HUES6 (cell line): ENCODE results near the gene PRMT9.

ENCODE experiments used
- H3K27ac ChIP-seq: 2 replicates; pipeline ENCODE4 v1.7.0; 2013; ENCODE audit warnings: low read depth, mild to moderate bottlenecking, low read length, inconsistent platforms
- H3K27me3 ChIP-seq: 2 replicates; pipeline ENCODE4 v1.6.1; 2013; ENCODE audit warnings: low read length; ENCODE audit not compliant: control insufficient read depth, insufficient read depth
- H3K36me3 ChIP-seq: 2 replicates; pipeline ENCODE4 v1.6.1; 2013; ENCODE audit warnings: low read length; ENCODE audit not compliant: control insufficient read depth, insufficient read depth
- H3K4me1 ChIP-seq: 2 replicates; pipeline ENCODE4 v1.6.1; 2013; ENCODE audit warnings: low read length; ENCODE audit not compliant: control insufficient read depth, insufficient read depth
- H3K4me3 ChIP-seq: 2 replicates; pipeline ENCODE4 v1.5.1; 2013; ENCODE audit warnings: low read depth, low read length
- H3K9ac ChIP-seq: one replicate; pipeline ENCODE4 v1.6.1; 2013; ENCODE audit warnings: mild to moderate bottlenecking, low read length
- H3K9me3 ChIP-seq: 2 replicates; pipeline ENCODE4 v1.6.1; 2013; ENCODE audit warnings: low read depth, low read length; ENCODE audit not compliant: control insufficient read depth, insufficient read depth

The PRMT9 gene

GRCh38 chr4:147678796-147679549, 5.0 kb downstream of the PRMT9 start:
- H3K9me3 ChIP-seq: no peaks in the 10 kb centered on the region
- no peak overlapping the region for H3K9ac ChIP-seq
- no peaks in the 10 kb centered on the region for H3K27me3 ChIP-seq
- peaks cover 9% of the 10 kb centered on the region for H3K36me3 ChIP-seq
- no peak overlapping the region for H3K4me3 ChIP-seq
- H3K27ac ChIP-seq: no peak overlapping the region
- H3K4me1 ChIP-seq: peaks cover 6% of the 10 kb centered on the region; the same call in 1 of the 2 replicates

DNA sequence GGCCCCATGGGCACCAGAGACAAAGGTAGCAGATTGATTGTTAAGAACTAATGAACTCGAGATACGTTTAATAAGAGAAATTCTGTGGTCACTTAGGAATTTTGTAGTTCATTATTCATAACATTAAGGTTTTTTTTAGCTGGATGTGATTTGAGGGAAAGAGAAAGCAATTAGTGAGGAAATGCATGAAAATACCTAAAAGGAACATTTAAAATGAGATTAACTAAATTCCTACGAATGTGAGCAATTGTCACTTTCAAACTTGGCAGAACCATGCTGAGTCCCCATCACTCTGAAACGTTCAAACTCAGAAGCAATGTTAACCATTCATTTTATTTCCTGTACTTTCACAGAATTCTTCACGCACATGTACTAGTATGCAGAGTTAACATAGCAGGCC, 5.9 kb downstream of the PRMT9 start:
- H3K27ac ChIP-seq: no peak overlapping the region
- H3K9me3 ChIP-seq: no peaks in the 10 kb centered on the region
- H3K4me1 ChIP-seq: peaks cover 6% of the 10 kb centered on the region; the same call in 1 of the 2 replicates
- no peak overlapping the region for H3K4me3 ChIP-seq
- H3K27me3 ChIP-seq: no peaks in the 10 kb centered on the region
- H3K36me3 ChIP-seq: peaks cover 9% of the 10 kb centered on the region
- no peak overlapping the region for H3K9ac ChIP-seq

- peaks cover 18% of the 10 kb centered on the region for H3K36me3 ChIP-seq
- no peak overlapping the region for H3K27ac ChIP-seq
- no peak overlapping the region for H3K4me3 ChIP-seq
- no peaks in the 10 kb centered on the region for H3K4me1 ChIP-seq
- H3K9me3 ChIP-seq: no peaks in the 10 kb centered on the region
- H3K27me3 ChIP-seq: no peaks in the 10 kb centered on the region
- no peak overlapping the region for H3K9ac ChIP-seq
Measured at GRCh38 chr4:147674496-147674895, 9.5 kb downstream of the PRMT9 start.

DNA sequence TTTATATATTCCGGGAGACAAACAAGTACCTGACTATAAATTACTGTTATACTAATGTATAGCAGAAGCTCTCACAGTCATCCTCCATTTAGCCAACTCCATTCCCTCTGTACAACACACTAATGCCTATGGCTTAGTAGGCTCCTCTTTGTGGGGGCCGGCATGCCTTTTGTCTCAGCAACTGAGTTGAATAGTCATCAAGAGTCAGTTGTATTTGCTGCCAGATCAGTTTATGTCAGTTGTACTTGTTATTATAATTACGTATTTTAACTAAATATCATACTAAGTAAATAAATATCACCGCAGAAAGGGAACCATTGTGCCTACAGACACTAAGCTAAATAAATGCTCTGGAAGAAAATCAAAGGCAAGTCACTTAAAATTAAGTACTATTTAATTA, 9.9 kb downstream of the PRMT9 start:
- H3K36me3 ChIP-seq: peaks cover 18% of the 10 kb centered on the region
- H3K27ac ChIP-seq: no peak overlapping the region
- H3K9ac ChIP-seq: no peak overlapping the region
- no peaks in the 10 kb centered on the region for H3K27me3 ChIP-seq
- no peak overlapping the region for H3K4me3 ChIP-seq
- H3K9me3 ChIP-seq: no peaks in the 10 kb centered on the region
- no peaks in the 10 kb centered on the region for H3K4me1 ChIP-seq

DNA sequence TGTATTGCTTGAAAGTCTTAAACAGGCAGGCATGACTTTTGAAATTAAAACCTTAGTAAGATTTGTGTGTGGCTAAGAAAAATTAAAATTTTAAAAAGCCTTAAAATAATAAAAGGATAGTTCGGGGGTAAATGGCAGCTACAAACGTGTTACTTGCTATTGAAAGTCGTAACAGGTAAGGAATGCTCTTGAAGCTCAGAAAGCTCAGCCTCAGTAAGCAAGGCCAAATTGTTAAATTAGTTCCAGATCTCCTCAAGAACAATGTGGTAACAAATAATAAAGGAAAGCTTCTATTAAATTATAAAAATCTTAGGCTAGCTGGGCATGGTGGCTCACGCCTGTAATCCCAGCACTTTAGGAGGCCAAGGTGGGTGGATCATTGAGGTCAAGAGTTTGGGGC, 25.5 kb downstream of the PRMT9 start:
- Histone ChIP-seq H3K27me3 (no peaks in the 10 kb centered on the region), H3K4me1 (peaks cover 12% of the 10 kb centered on the region; the same call in 1 of the 2 replicates), H3K36me3 (peaks cover 43% of the 10 kb centered on the region), H3K9ac (no peak overlapping the region), H3K4me3 (no peak overlapping the region), H3K9me3 (no peaks in the 10 kb centered on the region), H3K27ac (no peak overlapping the region)

DNA sequence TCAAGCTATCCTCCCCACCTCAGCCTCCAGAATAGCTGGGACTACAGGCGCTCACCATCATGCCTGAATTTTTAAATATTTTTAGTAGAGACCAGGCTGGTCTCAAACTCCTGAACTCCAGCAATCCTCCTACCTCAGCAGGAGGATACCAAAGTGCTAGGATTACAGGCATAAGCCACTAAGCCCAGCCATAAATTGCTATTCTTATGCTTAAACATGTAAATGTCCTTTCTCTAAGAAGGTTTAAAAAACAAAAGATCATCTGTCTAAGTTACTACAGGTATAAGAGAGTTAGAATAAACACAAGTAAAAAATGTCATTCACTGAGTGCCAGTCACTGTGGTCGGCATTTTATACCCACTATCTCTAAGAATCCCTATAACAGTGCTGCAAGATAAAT, 28.3 kb downstream of the PRMT9 start:
- no peaks in the 10 kb centered on the region for H3K9me3 ChIP-seq
- H3K36me3 ChIP-seq: peaks cover 36% of the 10 kb centered on the region
- H3K4me3 ChIP-seq: no peak overlapping the region
- H3K4me1 ChIP-seq: peaks cover 12% of the 10 kb centered on the region; the same call in 1 of the 2 replicates
- H3K9ac ChIP-seq: no peak overlapping the region
- H3K27me3 ChIP-seq: no peaks in the 10 kb centered on the region
- peak overlapping the region; percentile 28 for H3K27ac ChIP-seq

DNA sequence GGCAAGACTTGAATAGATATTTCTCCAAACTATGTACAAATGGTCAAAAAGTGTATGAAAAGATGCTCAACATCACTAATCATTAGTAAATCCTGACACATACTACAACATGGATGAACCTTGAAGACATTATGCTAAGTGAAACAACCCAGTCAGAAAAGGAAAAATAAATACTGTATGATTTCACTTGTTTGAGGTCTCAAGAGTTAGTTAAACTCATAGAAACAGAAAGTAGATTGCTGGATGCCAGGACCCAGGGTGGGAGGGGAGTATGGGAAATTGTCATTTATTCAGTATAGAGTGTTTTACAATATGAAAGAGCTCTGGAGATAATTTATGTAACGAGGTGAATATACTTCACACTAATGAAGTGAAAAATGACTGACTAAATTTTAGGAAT, 32.4 kb downstream of the PRMT9 start:
- H3K36me3 ChIP-seq: peaks cover 22% of the 10 kb centered on the region; the same call in 1 of the 2 replicates

GRCh38 chr4:147648656-147649055, 35.3 kb downstream of the PRMT9 start:
- no peak overlapping the region for H3K27ac ChIP-seq
- H3K36me3 ChIP-seq: peaks cover 13% of the 10 kb centered on the region; the same call in 1 of the 2 replicates
- no peak overlapping the region for H3K9ac ChIP-seq
- H3K4me3 ChIP-seq: no peak overlapping the region
- H3K4me1 ChIP-seq: no peaks in the 10 kb centered on the region
- H3K27me3 ChIP-seq: no peaks in the 10 kb centered on the region
- H3K9me3 ChIP-seq: no peaks in the 10 kb centered on the region

More for the DNA sequence above, 32.4 kb downstream of the PRMT9 start:
- Histone ChIP-seq H3K27me3 (no peaks in the 10 kb centered on the region), H3K4me1 (peaks cover 12% of the 10 kb centered on the region; the same call in 1 of the 2 replicates), H3K27ac (no peak overlapping the region), H3K9ac (no peak overlapping the region), H3K4me3 (no peak overlapping the region), H3K9me3 (no peaks in the 10 kb centered on the region)

DNA sequence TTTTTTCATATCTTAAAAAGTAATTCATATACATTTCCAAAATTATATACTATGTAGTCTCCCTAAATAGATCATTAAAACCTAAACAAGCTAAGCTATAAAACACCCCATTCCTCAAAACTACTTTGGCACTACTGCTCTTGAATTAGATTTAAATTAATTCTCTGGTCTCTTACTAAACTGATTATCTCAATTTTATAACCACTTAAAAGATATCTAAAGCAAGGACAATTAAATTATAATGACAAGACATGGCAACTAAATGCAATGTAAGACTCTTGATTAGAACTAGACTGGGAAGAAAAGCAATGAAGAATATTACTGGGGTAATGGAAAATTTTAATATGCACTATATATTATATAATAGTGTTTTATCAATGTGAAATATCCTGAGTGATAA, 38.9 kb downstream of the PRMT9 start:
- Histone ChIP-seq H3K9me3 (no peaks in the 10 kb centered on the region), H3K36me3 (peaks cover 31% of the 10 kb centered on the region), H3K4me3 (no peak overlapping the region), H3K4me1 (no peaks in the 10 kb centered on the region), H3K9ac (no peak overlapping the region), H3K27me3 (no peaks in the 10 kb centered on the region), H3K27ac (no peak overlapping the region)

- Histone ChIP-seq H3K36me3 (peaks cover 31% of the 10 kb centered on the region), H3K27me3 (no peaks in the 10 kb centered on the region), H3K27ac (no peak overlapping the region), H3K9me3 (no peaks in the 10 kb centered on the region), H3K9ac (no peak overlapping the region), H3K4me3 (no peak overlapping the region), H3K4me1 (peaks cover 3% of the 10 kb centered on the region; the same call in 1 of the 2 replicates)
Measured at GRCh38 chr4:147644471-147644870, 39.5 kb downstream of the PRMT9 start.

DNA sequence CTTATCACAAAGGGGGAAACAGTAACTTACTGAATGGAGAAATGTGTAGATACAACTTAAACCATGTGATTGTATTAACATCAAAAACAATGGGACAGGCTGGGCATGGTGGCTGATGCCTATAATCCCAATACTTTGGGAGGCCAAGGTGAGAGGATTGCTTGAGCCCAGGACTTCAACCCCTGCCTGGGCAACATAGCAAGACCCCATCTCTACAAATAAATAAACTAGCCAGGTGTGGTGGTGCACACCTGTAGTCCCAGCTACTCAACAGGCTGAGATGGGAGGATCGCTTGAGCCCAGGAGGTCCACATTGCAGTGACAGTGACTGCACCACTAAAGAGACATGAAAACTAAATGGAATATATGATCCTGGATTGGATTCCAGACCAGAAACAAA, 40.3 kb downstream of the PRMT9 start:
- H3K27me3 ChIP-seq: no peaks in the 10 kb centered on the region
- no peak overlapping the region for H3K9ac ChIP-seq
- no peak overlapping the region for H3K27ac ChIP-seq
- H3K36me3 ChIP-seq: peaks cover 28% of the 10 kb centered on the region
- H3K9me3 ChIP-seq: no peaks in the 10 kb centered on the region
- H3K4me1 ChIP-seq: peaks cover 4% of the 10 kb centered on the region; the same call in 1 of the 2 replicates
- H3K4me3 ChIP-seq: no peak overlapping the region
